GM21786 (cell line): Measurements from ENCODE around the gene ZMIZ2.

Experiments used
- ATAC-seq: cut with Tn5 transposase; IDR thresholded peaks from one replicate; pipeline ENCODE4 v1.9.1; 2021; ENCODE audit not compliant: unreplicated experiment

ZMIZ2 gene

GRCh38 chr7:44756904-44757303, 8.3 kb downstream of the ZMIZ2 start:
- no peak for ATAC-seq

- ATAC-seq, result no peak
Observed at GRCh38 chr7:44757311-44757710, 8.7 kb downstream of the ZMIZ2 start.

GRCh38 chr7:44757739-44758138, 9.1 kb downstream of the ZMIZ2 start:
- no peak for ATAC-seq

GRCh38 chr7:44759246-44759645, 10.6 kb downstream of the ZMIZ2 start:
- no peak for ATAC-seq

- no peak for ATAC-seq
Observed at GRCh38 chr7:44760034-44760580, 11.5 kb downstream of the ZMIZ2 start.

GRCh38 chr7:44761207-44762161, 12.8 kb downstream of the ZMIZ2 start:
- no peak for ATAC-seq

GRCh38 chr7:44762300-44762699, 13.7 kb downstream of the ZMIZ2 start:
- ATAC-seq, result no peak

- no peak for ATAC-seq
Observed at GRCh38 chr7:44762726-44763522, 14.3 kb downstream of the ZMIZ2 start.

- no peak for ATAC-seq
Observed at GRCh38 chr7:44764081-44764480, 15.4 kb downstream of the ZMIZ2 start.

GRCh38 chr7:44764665-44765578, 16.3 kb downstream of the ZMIZ2 start:
- ATAC-seq, result no peak

GRCh38 chr7:44765579-44766415, 17.1 kb downstream of the ZMIZ2 start:
- ATAC-seq, result no peak

- no peak for ATAC-seq
Observed at GRCh38 chr7:44766416-44766801, 17.8 kb downstream of the ZMIZ2 start.

- ATAC-seq, result no peak
Observed at GRCh38 chr7:44767134-44767911, 18.7 kb downstream of the ZMIZ2 start.

- ATAC-seq, result no peak
Observed at GRCh38 chr7:44767912-44768627, 19.4 kb downstream of the ZMIZ2 start.

GRCh38 chr7:44768628-44769371, 20.2 kb downstream of the ZMIZ2 start:
- ATAC-seq, result no peak

- no peak for ATAC-seq
Observed at GRCh38 chr7:44769376-44769775, 20.7 kb downstream of the ZMIZ2 start.

GRCh38 chr7:44769776-44770294, 21.2 kb downstream of the ZMIZ2 start:
- peak; percentile 82 for ATAC-seq
